Measurements from ENCODE around the gene AARS1.
"Not testable (repeated sequence)": the region's sequence is repeated elsewhere in the genome, so short reads cannot be mapped to it uniquely, and the experiment has no call there.

AARS1 gene

GRCh38 chr16:70289229-70290094 is at the start of gene AARS1:
TSS of gene AARS1 (minus strand) at chr16:70289506. CDS start at chr16:70282763, 6,743 bp downstream.
- peak; percentile 100 for DNase-seq (ENCODE audit: low read depth in 2 of 2)

DNA sequence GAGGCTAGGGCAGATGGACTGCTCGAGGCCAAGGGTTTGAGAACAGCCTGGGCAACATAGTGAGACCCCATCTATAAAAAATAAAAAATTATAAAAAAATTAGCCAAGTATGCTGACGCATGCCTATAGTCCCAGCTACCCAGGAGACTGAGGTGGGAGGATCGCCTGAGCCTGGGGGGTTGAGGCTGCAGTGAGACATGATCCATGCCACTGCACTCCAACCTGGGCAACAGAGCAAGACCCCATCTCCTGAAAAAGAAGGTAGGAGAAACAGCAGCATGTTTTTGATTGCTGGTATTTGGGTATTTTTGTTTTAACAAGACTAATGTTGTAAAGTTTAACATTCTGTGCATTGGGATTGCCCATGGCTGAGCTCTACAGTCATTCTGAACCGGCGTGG is 48.5 kb upstream of the AARS1 start:
- no peak for DNase-seq (ENCODE audit: low read depth in 2 of 2)

- not testable (repeated sequence) for DNase-seq (ENCODE audit: low read depth in 2 of 2)
Measured at GRCh38 chr16:70332728-70333127, 43.4 kb upstream of the AARS1 start.

- DNase-seq (ENCODE audit: low read depth in 2 of 2), result no peak
Measured at GRCh38 chr16:70331588-70332358, 42.5 kb upstream of the AARS1 start.

GRCh38 chr16:70331091-70331490 is 41.8 kb upstream of the AARS1 start:
- DNase-seq (ENCODE audit: low read depth in 2 of 2), result no peak

- no peak for DNase-seq (ENCODE audit: low read depth in 2 of 2)
Measured at GRCh38 chr16:70324998-70325747, 35.9 kb upstream of the AARS1 start.

- DNase-seq (ENCODE audit: low read depth in 2 of 2), result no peak
Measured at GRCh38 chr16:70320121-70320520, 30.8 kb upstream of the AARS1 start.

DNA sequence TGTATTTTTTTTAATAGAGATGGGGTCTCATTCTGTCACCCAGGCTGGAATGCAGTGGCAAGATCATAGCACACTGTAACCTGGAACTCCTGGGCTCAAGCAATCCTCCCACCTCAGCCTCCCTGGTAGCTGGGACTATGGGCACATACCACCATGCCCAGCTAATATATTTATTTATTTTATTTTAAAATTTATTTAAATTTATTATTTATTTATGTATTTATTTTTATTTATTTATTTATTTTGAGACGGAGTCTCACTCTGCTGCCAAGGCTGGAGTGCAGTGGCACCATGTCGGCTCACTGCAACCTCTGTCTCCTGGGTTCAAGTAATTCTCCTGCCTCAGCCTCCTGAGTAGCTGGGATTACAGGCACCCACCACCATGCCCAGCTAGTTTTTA is 18.4 kb upstream of the AARS1 start:
- not testable (repeated sequence) for DNase-seq (ENCODE audit: low read depth in 2 of 2)

GRCh38 chr16:70306880-70307279 is 17.6 kb upstream of the AARS1 start:
- no peak for DNase-seq (ENCODE audit: low read depth in 2 of 2)

- DNase-seq (ENCODE audit: low read depth in 2 of 2), result no peak
Measured at GRCh38 chr16:70304892-70305448, 15.7 kb upstream of the AARS1 start.

DNA sequence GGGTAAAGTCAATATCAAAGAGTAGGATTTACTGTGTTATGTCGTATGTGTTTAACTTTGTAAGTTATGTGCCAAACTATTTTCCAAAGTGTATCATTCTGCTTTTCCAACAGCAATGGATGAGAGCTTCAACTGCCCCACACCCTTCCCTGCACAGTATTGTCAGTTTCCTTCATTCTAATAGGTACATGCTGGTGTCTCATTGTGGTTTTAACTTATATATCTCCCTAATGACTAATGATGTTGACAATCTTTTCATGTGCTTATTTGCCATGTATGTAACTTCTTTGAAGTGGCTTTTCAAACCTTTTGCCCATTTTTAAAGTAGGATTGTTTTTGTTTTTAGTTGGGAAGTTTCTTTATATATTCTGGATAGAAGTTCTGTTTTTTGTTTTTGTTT is 13.4 kb upstream of the AARS1 start:
- DNase-seq (ENCODE audit: low read depth in 2 of 2), result no peak

GRCh38 chr16:70301121-70301520 is 11.8 kb upstream of the AARS1 start:
- no peak for DNase-seq (ENCODE audit: low read depth in 2 of 2)

GRCh38 chr16:70298988-70299938 is 10.0 kb upstream of the AARS1 start, which contains the start of gene DDX19B:
TSS of gene DDX19B (plus strand) at chr16:70299186. CDS start at chr16:70299298, 112 bp downstream.
- no peak for DNase-seq (ENCODE audit: low read depth in 2 of 2)

- DNase-seq (ENCODE audit: low read depth in 2 of 2), result no peak
Measured at GRCh38 chr16:70295634-70296033, 6.3 kb upstream of the AARS1 start.

- no peak for DNase-seq (ENCODE audit: low read depth in 2 of 2)
Measured at GRCh38 chr16:70294385-70295025, 5.2 kb upstream of the AARS1 start.

DNA sequence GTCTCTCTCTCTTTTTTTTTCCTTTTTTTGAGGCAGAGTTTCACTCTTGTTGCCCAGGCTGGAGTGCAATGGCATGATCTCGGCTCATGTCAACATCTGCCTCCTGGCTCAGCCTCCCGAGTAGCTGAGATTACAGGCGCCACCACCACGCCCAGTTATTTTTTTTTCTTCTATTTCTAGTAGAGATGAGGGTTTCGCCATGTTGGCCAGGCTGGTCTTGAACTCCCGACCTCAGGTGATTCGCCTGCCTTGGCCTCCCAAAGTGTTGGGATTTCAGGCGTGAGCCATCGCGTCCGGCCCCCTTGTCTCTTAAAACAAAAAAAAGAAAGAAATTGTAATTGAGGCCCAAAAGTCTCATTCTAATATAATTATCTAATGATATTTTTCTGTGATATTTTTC is 2.8 kb upstream of the AARS1 start:
- DNase-seq (ENCODE audit: low read depth in 2 of 2), result not testable (repeated sequence)

GRCh38 chr16:70290949-70291519 is 1.7 kb upstream of the AARS1 start:
- DNase-seq (ENCODE audit: low read depth in 2 of 2), result no peak

DNA sequence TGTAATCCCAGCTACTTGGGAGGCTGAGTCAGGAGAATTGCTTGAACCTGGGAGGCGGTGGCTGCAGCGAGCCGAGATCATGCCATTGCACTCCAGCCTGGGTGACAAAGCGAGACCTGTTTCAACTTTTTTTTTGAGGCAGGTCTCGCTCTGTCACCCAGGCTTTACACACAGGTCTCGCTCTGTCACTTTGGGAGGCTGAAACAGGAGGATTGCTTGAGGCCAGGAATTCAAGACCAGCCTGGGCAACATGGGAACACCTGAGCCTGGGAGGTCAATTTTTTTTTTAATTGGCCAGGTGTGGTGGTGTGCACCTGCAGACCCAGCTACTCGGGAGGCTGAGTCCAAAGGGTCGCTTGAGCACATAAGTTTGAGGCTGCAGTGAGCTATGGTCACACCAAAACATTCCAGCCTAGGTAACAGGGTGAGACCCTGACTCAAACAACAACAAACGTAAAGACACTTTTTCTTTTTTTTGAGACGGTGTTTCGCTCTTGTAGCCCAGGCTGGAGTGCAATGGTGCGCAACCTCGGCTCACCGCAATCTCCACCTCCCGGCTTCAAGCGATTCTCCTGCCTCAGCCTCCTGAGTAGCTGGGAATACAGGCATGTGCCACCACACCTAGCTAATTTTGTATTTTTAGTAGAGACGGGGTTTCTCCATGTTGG is 1.9 kb downstream of the AARS1 start:
- not testable (repeated sequence) for DNase-seq (ENCODE audit: low read depth in 2 of 2)

DNA sequence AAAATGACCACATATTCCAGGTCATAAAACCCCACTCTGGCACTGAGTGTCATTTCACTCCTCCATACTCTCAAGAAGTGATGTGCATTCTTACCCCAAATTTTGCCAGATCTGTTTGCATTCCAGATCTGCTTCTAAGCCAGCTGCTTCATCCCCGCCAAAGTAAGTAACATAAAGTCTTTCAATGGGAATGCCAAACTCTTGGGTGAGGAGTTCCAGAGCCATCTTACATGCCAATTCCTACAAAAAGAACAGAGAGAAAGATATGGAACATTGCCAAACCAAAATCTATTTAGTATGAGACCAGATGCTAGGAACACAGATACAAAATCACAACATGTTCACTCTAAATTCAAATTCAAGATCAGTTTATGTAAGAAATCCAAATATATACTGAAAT is 12.9 kb downstream of the AARS1 start:
- DNase-seq (ENCODE audit: low read depth in 2 of 2), result no peak

Measured in fibroblast of skin of left biceps (primary cell).